HepG2 (cell line): ENCODE data around the gene IFT88. TPM values are rescaled to one million over a fixed set of nuclear protein-coding genes. Genes with fewer than 3 reads are reported as not detected.

Experiments used
- FOSL2 ChIP-seq: sonication (generic); formaldehyde crosslinking; IDR thresholded peaks from 2 replicates; pipeline ENCODE4 v1.4.0; 2020; ENCODE audit warnings: missing genetic modification reagents
- FOXA1 ChIP-seq, 2 experiments: fragments of 450-650 bp in 1 of 2; sonication (generic) in 1 of 2; formaldehyde crosslinking in 1 of 2; IDR thresholded peaks; 2 replicates each; pipeline versions ENCODE4 v1.4.0 to v1.6.1; 2016 to 2020; ENCODE audit warnings: missing genetic modification reagents in 1 of 2
- MIXL1 ChIP-seq: IDR thresholded peaks from 2 replicates; pipeline ENCODE4 v1.6.1; 2016
- NFE2L2 ChIP-seq: fragments of 150-350 bp; IDR thresholded peaks from 2 replicates; pipeline ENCODE4 v1.6.1; 2014; ENCODE audit warnings: low read length
- NR1H2 ChIP-seq: sonication (generic); formaldehyde crosslinking; IDR thresholded peaks from 2 replicates; pipeline ENCODE4 v1.8.1; 2022; ENCODE audit warnings: low read depth, missing genetic modification reagents, borderline replicate concordance
- PAF1 ChIP-seq: IDR thresholded peaks from 2 replicates; pipeline ENCODE4 v1.6.1; 2016; ENCODE audit warnings: missing genetic modification reagents, missing compliant biosample characterization
- POLR2A ChIP-seq, 2 experiments: IDR thresholded peaks; 2 replicates each; pipeline ENCODE4 v1.6.1; 2011; ENCODE audit warnings: low read depth in 2 of 2, low read length in 2 of 2, mild to moderate bottlenecking in 1 of 2, moderate library complexity in 1 of 2; ENCODE audit not compliant: insufficient read depth in 1 of 2
- RBM22 ChIP-seq: fragments of 200-400 bp; formaldehyde crosslinking; optimal IDR thresholded peaks from 2 replicates; pipeline ENCODE3; 2017; ENCODE audit warnings: mild to moderate bottlenecking, low read length, moderate library complexity
- SMC3 ChIP-seq: IDR thresholded peaks from 2 replicates; pipeline ENCODE4 v1.6.1; 2011; ENCODE audit warnings: low read length, improper control_type of control experiment
- SOX13 ChIP-seq, 3 experiments: fragments of 450-650 bp in 1 of 3; sonication (generic) in 1 of 3; formaldehyde crosslinking in 1 of 3; IDR thresholded peaks in 2 of 3; conservative IDR thresholded peaks in 1 of 3; 2 replicates each; pipeline versions ENCODE4 v1.5.0 to v1.6.1; 2016 to 2020; ENCODE audit warnings: antibody characterized with exemption in 1 of 3, mild to moderate bottlenecking in 1 of 3, missing compliant biosample characterization in 1 of 3, missing genetic modification reagents in 1 of 3, moderate library complexity in 1 of 3
- TBX2 ChIP-seq: sonication (generic); formaldehyde crosslinking; IDR thresholded peaks from 2 replicates; pipeline ENCODE4 v1.5.0; 2020; ENCODE audit warnings: missing genetic modification reagents, mild to moderate bottlenecking, borderline replicate concordance
- ZBTB21 ChIP-seq: sonication (generic); formaldehyde crosslinking; IDR thresholded peaks from 2 replicates; pipeline ENCODE4 v1.4.0; 2020; ENCODE audit warnings: missing genetic modification reagents
- ZNF264 ChIP-seq: sonication (generic); formaldehyde crosslinking; IDR thresholded peaks from 2 replicates; pipeline ENCODE4 v1.4.0; 2020; ENCODE audit warnings: missing genetic modification reagents
- ZNF326 ChIP-seq: sonication (generic); formaldehyde crosslinking; IDR thresholded peaks from 2 replicates; pipeline ENCODE4 v1.4.0; 2020; ENCODE audit warnings: missing genetic modification reagents, borderline replicate concordance
- ZNF34 ChIP-seq: sonication (generic); formaldehyde crosslinking; IDR thresholded peaks from 2 replicates; pipeline ENCODE4 v1.4.0; 2020; ENCODE audit warnings: mild to moderate bottlenecking, missing genetic modification reagents, borderline replicate concordance
- ZNF441 ChIP-seq: sonication (generic); formaldehyde crosslinking; IDR thresholded peaks from 2 replicates; pipeline ENCODE4 v1.7.0; 2021; ENCODE audit warnings: missing genetic modification reagents, borderline replicate concordance
- ZNF713 ChIP-seq: sonication (generic); formaldehyde crosslinking; IDR thresholded peaks from 2 replicates; pipeline ENCODE4 v1.4.0; 2020; ENCODE audit warnings: mild to moderate bottlenecking, missing genetic modification reagents
- ZNF749 ChIP-seq: sonication (generic); formaldehyde crosslinking; IDR thresholded peaks from 2 replicates; pipeline ENCODE4 v1.8.0; 2022; ENCODE audit warnings: mild to moderate bottlenecking, missing genetic modification reagents, moderate library complexity, borderline replicate concordance
- ZNF792 ChIP-seq: IDR thresholded peaks from 2 replicates; pipeline ENCODE4 v1.6.1; 2016
- ZNF878 ChIP-seq: sonication (generic); formaldehyde crosslinking; IDR thresholded peaks from 2 replicates; pipeline ENCODE4 v1.8.1; 2023; ENCODE audit warnings: mild to moderate bottlenecking, missing genetic modification reagents, moderate library complexity
- ZSCAN22 ChIP-seq: sonication (generic); formaldehyde crosslinking; IDR thresholded peaks from 2 replicates; pipeline ENCODE4 v1.4.0; 2020; ENCODE audit warnings: mild to moderate bottlenecking, missing genetic modification reagents
- polyA plus RNA-seq, 8 experiments: library from polyadenylated mRNA; depleted of rRNA in 3 of 8; stranded (reverse) in 7 of 8; unstranded in 1 of 8; fragments of >200 nt; fragmentation: Illumina TruSeq in 4 of 8; extraction: Trizol in 4 of 8; gene quantifications; 2 replicates each; pipeline versions ENCODE4 v1.2.1 to v1.2.3, GENCODE V29; 2011 to 2016; ENCODE audit warnings: low read depth in 4 of 8, missing spikeins in 1 of 8, mixed read lengths in 1 of 8; ENCODE audit not compliant: insufficient read depth in 1 of 8
- total RNA-seq, 5 experiments: library from RNA; depleted of rRNA; stranded (reverse); fragments of >200 nt; fragmentation: Illumina TruSeq; extraction: Trizol; gene quantifications; 2 replicates each; pipeline ENCODE4 v1.2.3, GENCODE V29; 2016; ENCODE audit warnings: low read depth in 1 of 5
- TF ChIP-seq, protein P1 (sequence below): IDR thresholded peaks from 2 replicates; pipeline ENCODE4 v1.6.1; 2012; ENCODE audit warnings: inconsistent platforms
- TF ChIP-seq, protein P2 (sequence below): sonication (generic); formaldehyde crosslinking; IDR thresholded peaks from 2 replicates; pipeline ENCODE4 v1.4.0; 2020; ENCODE audit warnings: mild to moderate bottlenecking, missing genetic modification reagents, borderline replicate concordance
- TF ChIP-seq, protein P3 (sequence below): sonication (generic); formaldehyde crosslinking; IDR thresholded peaks from 2 replicates; pipeline ENCODE4 v1.4.0; 2020; ENCODE audit warnings: missing genetic modification reagents, mild to moderate bottlenecking, borderline replicate concordance
- TF ChIP-seq, protein P4 (sequence below): sonication (generic); formaldehyde crosslinking; IDR thresholded peaks from 2 replicates; pipeline ENCODE4 v1.4.0; 2020; ENCODE audit warnings: missing genetic modification reagents

The IFT88 gene
- total and polyA plus RNA-seq, 2 of the 13 experiments (the other 11 are each of a cell fraction or from before 2014, with no cell fraction given), result 8.4 to 19.9 TPM

DNA sequence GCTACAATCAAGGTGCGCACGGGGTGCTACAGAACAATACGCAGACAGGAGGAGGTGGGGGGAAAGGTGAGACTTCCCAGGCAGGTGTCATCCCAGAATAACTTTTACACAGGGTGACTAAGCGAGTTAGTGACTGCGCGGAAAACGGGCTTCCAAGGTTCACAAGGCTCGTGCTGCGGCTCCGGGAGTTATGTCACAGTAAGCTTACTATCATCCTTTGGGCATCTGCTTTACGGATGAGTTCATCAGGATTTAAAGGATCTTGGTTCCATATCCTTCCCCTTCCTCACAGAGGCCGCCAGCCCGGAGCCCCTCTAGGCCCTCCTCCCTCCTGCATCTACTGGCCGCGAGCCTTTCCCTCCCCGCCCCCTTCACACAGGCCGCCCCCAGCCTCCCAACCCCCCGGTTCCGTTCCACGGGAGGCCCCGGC is 474 bp upstream of the IFT88 start (continued):
- TF ChIP-seq, protein P1, sequence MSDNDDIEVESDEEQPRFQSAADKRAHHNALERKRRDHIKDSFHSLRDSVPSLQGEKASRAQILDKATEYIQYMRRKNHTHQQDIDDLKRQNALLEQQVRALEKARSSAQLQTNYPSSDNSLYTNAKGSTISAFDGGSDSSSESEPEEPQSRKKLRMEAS, result 0 out of 2 replicates have a peak, but pooled peaks have one; percentile 15
- TF ChIP-seq, protein P2, sequence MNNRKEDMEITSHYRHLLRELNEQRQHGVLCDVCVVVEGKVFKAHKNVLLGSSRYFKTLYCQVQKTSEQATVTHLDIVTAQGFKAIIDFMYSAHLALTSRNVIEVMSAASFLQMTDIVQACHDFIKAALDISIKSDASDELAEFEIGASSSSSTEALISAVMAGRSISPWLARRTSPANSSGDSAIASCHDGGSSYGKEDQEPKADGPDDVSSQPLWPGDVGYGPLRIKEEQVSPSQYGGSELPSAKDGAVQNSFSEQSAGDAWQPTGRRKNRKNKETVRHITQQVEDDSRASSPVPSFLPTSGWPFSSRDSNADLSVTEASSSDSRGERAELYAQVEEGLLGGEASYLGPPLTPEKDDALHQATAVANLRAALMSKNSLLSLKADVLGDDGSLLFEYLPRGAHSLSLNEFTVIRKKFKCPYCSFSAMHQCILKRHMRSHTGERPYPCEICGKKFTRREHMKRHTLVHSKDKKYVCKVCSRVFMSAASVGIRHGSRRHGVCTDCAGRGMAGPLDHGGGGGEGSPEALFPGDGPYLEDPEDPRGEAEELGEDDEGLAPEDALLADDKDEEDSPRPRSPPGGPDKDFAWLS (CRISPR knock-in tag), result no peak
- TF ChIP-seq FOSL2 (CRISPR knock-in tag), result peak; percentile 52
- TF ChIP-seq POLR2A (IDR thresholded peaks at IDR 0.05; ENCODE audit: insufficient read depth in 1 of 2, low read depth in 2 of 2, low read length in 2 of 2), result peak in 1 of 2 experiments; percentile 81; a peak in 2 of 4 replicates
- TF ChIP-seq MIXL1 (CRISPR knock-in tag), result no peak
- TF ChIP-seq ZNF878, result 0 out of 2 replicates have a peak, but pooled peaks have one; percentile 34
- no peak for TF ChIP-seq NR1H2 (CRISPR knock-in tag)
- TF ChIP-seq ZNF792, result 0 out of 2 replicates have a peak, but pooled peaks have one; percentile 35
- TF ChIP-seq ZSCAN22 (CRISPR knock-in tag), result no peak
- TF ChIP-seq TBX2 (CRISPR knock-in tag), result 0 out of 2 replicates have a peak, but pooled peaks have one; percentile 37
- TF ChIP-seq, protein P3, sequence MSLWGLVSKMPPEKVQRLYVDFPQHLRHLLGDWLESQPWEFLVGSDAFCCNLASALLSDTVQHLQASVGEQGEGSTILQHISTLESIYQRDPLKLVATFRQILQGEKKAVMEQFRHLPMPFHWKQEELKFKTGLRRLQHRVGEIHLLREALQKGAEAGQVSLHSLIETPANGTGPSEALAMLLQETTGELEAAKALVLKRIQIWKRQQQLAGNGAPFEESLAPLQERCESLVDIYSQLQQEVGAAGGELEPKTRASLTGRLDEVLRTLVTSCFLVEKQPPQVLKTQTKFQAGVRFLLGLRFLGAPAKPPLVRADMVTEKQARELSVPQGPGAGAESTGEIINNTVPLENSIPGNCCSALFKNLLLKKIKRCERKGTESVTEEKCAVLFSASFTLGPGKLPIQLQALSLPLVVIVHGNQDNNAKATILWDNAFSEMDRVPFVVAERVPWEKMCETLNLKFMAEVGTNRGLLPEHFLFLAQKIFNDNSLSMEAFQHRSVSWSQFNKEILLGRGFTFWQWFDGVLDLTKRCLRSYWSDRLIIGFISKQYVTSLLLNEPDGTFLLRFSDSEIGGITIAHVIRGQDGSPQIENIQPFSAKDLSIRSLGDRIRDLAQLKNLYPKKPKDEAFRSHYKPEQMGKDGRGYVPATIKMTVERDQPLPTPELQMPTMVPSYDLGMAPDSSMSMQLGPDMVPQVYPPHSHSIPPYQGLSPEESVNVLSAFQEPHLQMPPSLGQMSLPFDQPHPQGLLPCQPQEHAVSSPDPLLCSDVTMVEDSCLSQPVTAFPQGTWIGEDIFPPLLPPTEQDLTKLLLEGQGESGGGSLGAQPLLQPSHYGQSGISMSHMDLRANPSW, result no peak
- TF ChIP-seq ZNF441, result peak; percentile 56; the same call in 1 of the 2 replicates
- TF ChIP-seq ZNF713 (CRISPR knock-in tag), result no peak
- TF ChIP-seq SMC3, result peak; percentile 1; the same call in 1 of the 2 replicates
- no peak for TF ChIP-seq ZNF34
- peak; percentile 82 for TF ChIP-seq NFE2L2
- no peak for TF ChIP-seq PAF1 (CRISPR knock-in tag)
- no peak for TF ChIP-seq SOX13 (IDR thresholded peaks at IDR 0.05)
- TF ChIP-seq SOX13 (CRISPR knock-in tag; conservative IDR thresholded peaks at IDR 0.05 in 1 of 2, IDR thresholded peaks at IDR 0.05 in 1 of 2), result peak in 1 of 2 experiments; percentile 3; a peak in 1 of 4 replicates
- TF ChIP-seq, protein P4, sequence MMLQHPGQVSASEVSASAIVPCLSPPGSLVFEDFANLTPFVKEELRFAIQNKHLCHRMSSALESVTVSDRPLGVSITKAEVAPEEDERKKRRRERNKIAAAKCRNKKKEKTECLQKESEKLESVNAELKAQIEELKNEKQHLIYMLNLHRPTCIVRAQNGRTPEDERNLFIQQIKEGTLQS (CRISPR knock-in tag), result peak; percentile 45; the same call in 1 of the 2 replicates
- 0 out of 2 replicates have a peak, but pooled peaks have one; percentile 16 for TF ChIP-seq ZBTB21 (CRISPR knock-in tag)
- 0 out of 2 replicates have a peak, but pooled peaks have one; percentile 28 for TF ChIP-seq ZNF264
- peak; percentile 68; the same call in 1 of the 2 replicates for TF ChIP-seq ZNF326
- no peak for TF ChIP-seq ZNF749 (CRISPR knock-in tag)
- TF ChIP-seq FOXA1 (IDR thresholded peaks at IDR 0.05), result no peak
- 0 out of 2 replicates have a peak, but pooled peaks have one; percentile 3 for TF ChIP-seq FOXA1 (CRISPR knock-in tag; IDR thresholded peaks at IDR 0.05)
- TF ChIP-seq RBM22, result peak; percentile 55
